Naive B cell (primary cell): ENCODE measurements around the gene NFAM1. TPM values are rescaled to one million over a fixed set of nuclear protein-coding genes. Genes with fewer than 3 reads are reported as not detected.

ENCODE experiments used
- ATAC-seq, 2 donors: fragments of 150-1000 bp; cut with Tn5 transposase; 2 replicates each; pipeline ENCODE4 v1.10.0; 2021; ENCODE audit warnings: low read depth in 2 of 2, mild to moderate bottlenecking in 2 of 2, moderate library complexity in 2 of 2
- DNase-seq: peaks from one replicate; pipeline ENCODE4 v3.0.0; 2022
- H3K27ac Mint-ChIP-seq, 6 donors: one replicate each; pipeline ENCODE4 v1.8.0; 2020 to 2022; ENCODE audit warnings: mild to moderate bottlenecking in 6 of 6, mixed read lengths in 6 of 6, moderate library complexity in 5 of 6, inconsistent platforms in 2 of 6
- H3K27me3 Mint-ChIP-seq, 3 donors: one replicate each; pipeline ENCODE4 v1.8.0; 2021 to 2022; ENCODE audit warnings: mixed read lengths in 3 of 3, mild to moderate bottlenecking in 1 of 3
- H3K36me3 Mint-ChIP-seq, 2 donors: one replicate each; pipeline ENCODE4 v1.8.0; 2020 to 2022; ENCODE audit warnings: mixed read lengths in 2 of 2, inconsistent platforms in 1 of 2, mild to moderate bottlenecking in 1 of 2
- H3K4me1 Mint-ChIP-seq, 3 donors: one replicate each; pipeline ENCODE4 v1.8.0; 2020 to 2022; ENCODE audit warnings: mixed read lengths in 3 of 3, inconsistent platforms in 1 of 3, mild to moderate bottlenecking in 1 of 3, moderate library complexity in 1 of 3
- H3K4me3 Mint-ChIP-seq, 8 donors: one replicate each; pipeline ENCODE4 v1.8.0; 2020 to 2022; ENCODE audit warnings: mild to moderate bottlenecking in 8 of 8, mixed read lengths in 8 of 8, moderate library complexity in 8 of 8, inconsistent platforms in 2 of 8
- H3K9me3 Mint-ChIP-seq, 7 donors: one replicate each; pipeline ENCODE4 v1.8.0; 2020 to 2022; ENCODE audit warnings: mixed read lengths in 7 of 7, mild to moderate bottlenecking in 5 of 7, inconsistent platforms in 2 of 7, moderate library complexity in 1 of 7
- polyA plus RNA-seq, 6 donors: library from polyadenylated mRNA; unstranded; fragments of 300-500 nt; fragmentation: Illumina TruSeq; gene quantifications; one replicate each; pipeline ENCODE4 v1.2.3, GENCODE V29; 2021; ENCODE audit warnings: low read depth in 6 of 6

NFAM1 gene
- polyA plus RNA-seq, 6 donors from 2014 or later, result 0.47 to 0.93 (median 0.62) TPM; not detected in 2

GRCh38 chr22:42436404-42436803 lies 4.2 kb upstream of the NFAM1 start:
- Mint-ChIP-seq H3K36me3 (peaks cover 0 to 8% of the 10 kb centered on the region in 2 donors), H3K9me3 (no peaks in the 10 kb centered on the region), H3K27ac (peak overlapping the region in 1 of 6 donors; percentile 82), H3K4me3 (peak overlapping the region in 1 of 8 donors; percentile 4), H3K27me3 (peaks cover 22 to 74% (median 55%) of the 10 kb centered on the region in 3 donors), H3K4me1 (peaks cover 16 to 45% (median 40%) of the 10 kb centered on the region in 3 donors)
- ATAC-seq (no peak), DNase-seq (no peak)

GRCh38 chr22:42434748-42435425 lies 2.7 kb upstream of the NFAM1 start:
- peak overlapping the region in 1 of 6 donors; percentile 79 for H3K27ac Mint-ChIP-seq
- H3K9me3 Mint-ChIP-seq, result no peaks in the 10 kb centered on the region
- peaks cover 0 to 3% of the 10 kb centered on the region in 2 donors for H3K36me3 Mint-ChIP-seq
- H3K27me3 Mint-ChIP-seq, result peaks cover 24 to 74% (median 56%) of the 10 kb centered on the region in 3 donors
- ATAC-seq, result no peak
- DNase-seq, result no peak
- no peak overlapping the region for H3K4me3 Mint-ChIP-seq
- H3K4me1 Mint-ChIP-seq, result peaks cover 12 to 38% (median 35%) of the 10 kb centered on the region in 3 donors

- Mint-ChIP-seq H3K4me1 (peaks cover 9 to 29% (median 27%) of the 10 kb centered on the region in 3 donors), H3K36me3 (no peaks in the 10 kb centered on the region), H3K27me3 (peaks cover 21 to 79% (median 59%) of the 10 kb centered on the region in 3 donors), H3K27ac (peak overlapping the region in 2 of 6 donors; percentile 30 to 54), H3K9me3 (no peaks in the 10 kb centered on the region), H3K4me3 (no peak overlapping the region)
- ATAC-seq, result no peak
- no peak for DNase-seq
These were observed 1.8 kb upstream of the NFAM1 start for GRCh38 chr22:42433754-42434682.

GRCh38 chr22:42432818-42433217 lies 615 bp upstream of the NFAM1 start:
- peaks cover 9 to 21% (median 20%) of the 10 kb centered on the region in 3 donors for H3K4me1 Mint-ChIP-seq
- peaks cover 21 to 91% (median 71%) of the 10 kb centered on the region in 3 donors for H3K27me3 Mint-ChIP-seq

GRCh38 chr22:42431401-42432019 lies 693 bp downstream of the NFAM1 start:
- peaks cover 4 to 12% (median 12%) of the 10 kb centered on the region in 3 donors for H3K4me1 Mint-ChIP-seq
- H3K27ac Mint-ChIP-seq, result peak overlapping the region in 1 of 6 donors; percentile 29
- peaks cover 26 to 94% (median 83%) of the 10 kb centered on the region in 3 donors for H3K27me3 Mint-ChIP-seq
- H3K36me3 Mint-ChIP-seq, result no peaks in the 10 kb centered on the region
- ATAC-seq, result no peak
- H3K4me3 Mint-ChIP-seq, result peak overlapping the region in 3 of 8 donors; percentile 42 to 60 (median 47)
- no peak for DNase-seq
- no peaks in the 10 kb centered on the region for H3K9me3 Mint-ChIP-seq

More at GRCh38 chr22:42432818-42433217, 615 bp upstream of the NFAM1 start:
- Mint-ChIP-seq H3K9me3 (no peaks in the 10 kb centered on the region), H3K36me3 (no peaks in the 10 kb centered on the region), H3K4me3 (no peak overlapping the region), H3K27ac (no peak overlapping the region)
- DNase-seq (no peak), ATAC-seq (no peak)

- no peak overlapping the region for H3K4me3 Mint-ChIP-seq
- no peaks in the 10 kb centered on the region for H3K36me3 Mint-ChIP-seq
- H3K27me3 Mint-ChIP-seq, result peaks cover 31 to 94% (median 92%) of the 10 kb centered on the region in 3 donors
- no peak for ATAC-seq
- H3K4me1 Mint-ChIP-seq, result peaks cover 7 to 8% (median 8%) of the 10 kb centered on the region in 3 donors
- H3K9me3 Mint-ChIP-seq, result no peaks in the 10 kb centered on the region
- no peak for DNase-seq
- H3K27ac Mint-ChIP-seq, result no peak overlapping the region
These were observed 1.6 kb downstream of the NFAM1 start for GRCh38 chr22:42430528-42431125.

- H3K27me3 Mint-ChIP-seq, result peaks cover 33 to 94% (median 89%) of the 10 kb centered on the region in 3 donors
- no peak overlapping the region for H3K27ac Mint-ChIP-seq
- H3K4me1 Mint-ChIP-seq, result peaks cover 3 to 8% (median 8%) of the 10 kb centered on the region in 3 donors
- H3K9me3 Mint-ChIP-seq, result no peaks in the 10 kb centered on the region
- ATAC-seq (no peak), DNase-seq (no peak)
- no peak overlapping the region for H3K4me3 Mint-ChIP-seq
- no peaks in the 10 kb centered on the region for H3K36me3 Mint-ChIP-seq
These were observed 3.4 kb downstream of the NFAM1 start for GRCh38 chr22:42428760-42429159.

DNA sequence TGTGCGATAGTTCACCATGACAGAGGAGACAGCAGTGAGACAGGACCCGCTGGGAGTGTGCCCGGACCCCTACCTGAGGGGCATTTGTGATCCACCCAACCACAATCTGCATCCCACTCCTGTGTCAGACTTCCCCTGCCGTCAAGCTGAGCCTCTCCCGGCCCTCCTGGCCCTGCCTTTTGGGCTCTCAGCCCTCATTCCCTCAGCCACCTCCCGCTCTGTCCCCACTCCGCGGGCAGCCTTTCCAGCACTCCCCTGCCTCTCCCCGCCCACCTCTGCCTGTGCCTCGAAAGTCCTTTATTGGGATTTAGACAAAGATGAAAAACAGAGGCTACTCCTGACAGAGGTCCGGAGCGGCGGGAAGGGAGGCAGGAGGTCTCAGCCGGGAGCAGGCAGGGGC lies 4.2 kb downstream of the NFAM1 start:
- H3K9me3 Mint-ChIP-seq, result no peaks in the 10 kb centered on the region
- DNase-seq (no peak), ATAC-seq (no peak)
- H3K27ac Mint-ChIP-seq, result peak overlapping the region in 1 of 6 donors; percentile 32
- H3K27me3 Mint-ChIP-seq, result peaks cover 27 to 89% (median 81%) of the 10 kb centered on the region in 3 donors
- H3K36me3 Mint-ChIP-seq, result no peaks in the 10 kb centered on the region
- H3K4me3 Mint-ChIP-seq, result no peak overlapping the region
- H3K4me1 Mint-ChIP-seq, result peaks cover 3 to 8% (median 8%) of the 10 kb centered on the region in 3 donors

- H3K27ac Mint-ChIP-seq, result peak overlapping the region in 1 of 6 donors; percentile 47
- no peak for ATAC-seq
- H3K36me3 Mint-ChIP-seq, result no peaks in the 10 kb centered on the region
- no peak for DNase-seq
- no peak overlapping the region for H3K4me3 Mint-ChIP-seq
- peaks cover 3 to 8% (median 5%) of the 10 kb centered on the region in 3 donors for H3K4me1 Mint-ChIP-seq
- H3K27me3 Mint-ChIP-seq, result peaks cover 32 to 89% (median 73%) of the 10 kb centered on the region in 3 donors
- H3K9me3 Mint-ChIP-seq, result no peaks in the 10 kb centered on the region
These were observed 5.0 kb downstream of the NFAM1 start for GRCh38 chr22:42427167-42427566.

GRCh38 chr22:42425989-42426355 lies 6.2 kb downstream of the NFAM1 start:
- H3K9me3 Mint-ChIP-seq, result no peaks in the 10 kb centered on the region
- H3K4me3 Mint-ChIP-seq, result peak overlapping the region in 1 of 8 donors; percentile 52
- H3K27me3 Mint-ChIP-seq, result peaks cover 32 to 87% (median 61%) of the 10 kb centered on the region in 3 donors
- ATAC-seq (no peak), DNase-seq (no peak)
- no peak overlapping the region for H3K27ac Mint-ChIP-seq
- no peaks in the 10 kb centered on the region for H3K36me3 Mint-ChIP-seq
- H3K4me1 Mint-ChIP-seq, result peaks cover 0 to 4% (median 0%) of the 10 kb centered on the region in 3 donors

- Mint-ChIP-seq H3K9me3 (no peaks in the 10 kb centered on the region), H3K4me1 (peaks cover 0 to 4% (median 0%) of the 10 kb centered on the region in 3 donors), H3K4me3 (peak overlapping the region in 1 of 8 donors; percentile 19), H3K36me3 (no peaks in the 10 kb centered on the region), H3K27ac (peak overlapping the region in 1 of 6 donors; percentile 42), H3K27me3 (peaks cover 27 to 82% (median 56%) of the 10 kb centered on the region in 3 donors)
- ATAC-seq, result no peak
- DNase-seq, result no peak
These were observed 6.7 kb downstream of the NFAM1 start for GRCh38 chr22:42425337-42425988.

GRCh38 chr22:42419243-42419881 lies 12.8 kb downstream of the NFAM1 start:
- no peak for DNase-seq
- Mint-ChIP-seq H3K27me3 (peaks cover 0 to 31% (median 10%) of the 10 kb centered on the region in 3 donors), H3K36me3 (no peaks in the 10 kb centered on the region), H3K27ac (peak overlapping the region in 4 of 6 donors; percentile 39 to 92 (median 82)), H3K4me3 (peak overlapping the region in 4 of 8 donors; percentile 33 to 82 (median 48)), H3K9me3 (no peaks in the 10 kb centered on the region), H3K4me1 (peaks cover 3 to 18% (median 15%) of the 10 kb centered on the region in 3 donors)
- ATAC-seq, result peak; percentile 69 to 90
